Heart left ventricle (tissue), 13 donors: ENCODE results near the gene CCDC187.

Experiments
- POLR2A ChIP-seq, 2 donors: fragments of 450-650 bp; IDR thresholded peaks; one replicate each; pipeline ENCODE4 v1.6.1; 2017; ENCODE audit warnings: antibody characterized with exemption in 2 of 2, mild to moderate bottlenecking in 2 of 2, moderate library complexity in 2 of 2
- TF ChIP-seq, protein P1 (sequence below), 12 donors: fragments of 200-600 bp; sonication (generic) in 4 of 12; IDR thresholded peaks; one replicate each; pipeline versions ENCODE4 v1.5.0 to v1.8.0; 2018 to 2022; ENCODE audit warnings: antibody characterized with exemption in 12 of 12, mild to moderate bottlenecking in 5 of 12
- donor health status: ischemic (EF 13 %, LVEDD 7.1; RV severe dilation, severe dysfunction).
- donor health status: DM: no; HTN: yes; CAD: no.
- donor health status: DM: no; HTN: no; CAD: no.
- donor health status: ischemic (EF 25% LVEDD 6.9; RV normal size, moderate dysfunction).
- donor health status: ischemic (EF 25% LVEDD 5.7; RV mildly dilated, moderate dysfunction).
- donor health status: ischemic (EF 35%, LVEDD 5.7; RV mildly dilated, moderate dysfunction).
- donor health status: nonischemic (EF 11% LVEDD 7.7; RV severe dilation, severe dysfunction).
- donor health status: DM: yes; HTN: yes; CAD: no.
- donor health status: PGD.
- donor health status: ischemic (EF 29% LVEDD 5.4; RV normal size, mild dysfunction).
- donor health status: nonischemic (EF 23%, LVEDD 6.1; RV moderate dilation, normal function).

DNA sequence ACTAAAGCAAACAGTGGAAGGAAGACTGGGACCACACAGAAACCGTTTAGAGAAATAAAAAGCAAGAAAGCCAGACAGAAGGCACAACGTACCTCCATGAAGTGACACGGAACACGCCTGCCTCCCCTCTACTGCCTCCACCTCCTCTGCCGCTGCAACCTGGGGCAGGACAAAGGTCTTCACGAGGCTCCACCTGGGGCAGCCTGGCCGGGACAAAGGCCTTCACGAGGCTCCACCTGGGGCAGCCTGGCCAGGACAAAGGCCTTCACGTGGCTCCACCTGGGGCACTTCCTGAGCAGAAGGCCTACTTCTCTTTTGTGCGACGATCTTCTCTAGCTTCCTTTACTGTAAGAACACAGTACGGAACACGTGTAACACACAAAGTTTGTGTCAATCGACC lies 70.0 kb downstream of the CCDC187 start:
- no peak for TF ChIP-seq POLR2A (IDR thresholded peaks at IDR 0.05)
- TF ChIP-seq, protein P1, sequence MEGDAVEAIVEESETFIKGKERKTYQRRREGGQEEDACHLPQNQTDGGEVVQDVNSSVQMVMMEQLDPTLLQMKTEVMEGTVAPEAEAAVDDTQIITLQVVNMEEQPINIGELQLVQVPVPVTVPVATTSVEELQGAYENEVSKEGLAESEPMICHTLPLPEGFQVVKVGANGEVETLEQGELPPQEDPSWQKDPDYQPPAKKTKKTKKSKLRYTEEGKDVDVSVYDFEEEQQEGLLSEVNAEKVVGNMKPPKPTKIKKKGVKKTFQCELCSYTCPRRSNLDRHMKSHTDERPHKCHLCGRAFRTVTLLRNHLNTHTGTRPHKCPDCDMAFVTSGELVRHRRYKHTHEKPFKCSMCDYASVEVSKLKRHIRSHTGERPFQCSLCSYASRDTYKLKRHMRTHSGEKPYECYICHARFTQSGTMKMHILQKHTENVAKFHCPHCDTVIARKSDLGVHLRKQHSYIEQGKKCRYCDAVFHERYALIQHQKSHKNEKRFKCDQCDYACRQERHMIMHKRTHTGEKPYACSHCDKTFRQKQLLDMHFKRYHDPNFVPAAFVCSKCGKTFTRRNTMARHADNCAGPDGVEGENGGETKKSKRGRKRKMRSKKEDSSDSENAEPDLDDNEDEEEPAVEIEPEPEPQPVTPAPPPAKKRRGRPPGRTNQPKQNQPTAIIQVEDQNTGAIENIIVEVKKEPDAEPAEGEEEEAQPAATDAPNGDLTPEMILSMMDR (IDR thresholded peaks at IDR 0.05): no peak
